Endometrium (tissue), 2 donors: ENCODE measurements around the gene RNF213.

Experiments
- FAIRE-seq: peaks from 2 replicates; lab custom pipeline; 2012; peaks lifted over from hg19 to GRCh38; lab: Jason Lieb, UNC
- donor health status: control.
- donor health status: control.

RNF213 gene

GRCh38 chr17:80352991-80353665 lies 92.5 kb downstream of the RNF213 start:
- no peak for FAIRE-seq

GRCh38 chr17:80353718-80354275 lies 93.1 kb downstream of the RNF213 start:
- no peak for FAIRE-seq

GRCh38 chr17:80354336-80354735 lies 93.7 kb downstream of the RNF213 start:
- no peak for FAIRE-seq

GRCh38 chr17:80356231-80356856 lies 95.7 kb downstream of the RNF213 start:
- FAIRE-seq: no peak

- no peak for FAIRE-seq
Measured at GRCh38 chr17:80358131-80358530, 97.5 kb downstream of the RNF213 start.

GRCh38 chr17:80358861-80359260 lies 98.2 kb downstream of the RNF213 start:
- FAIRE-seq: no peak

- FAIRE-seq: no peak
Measured at GRCh38 chr17:80359422-80360110, 98.9 kb downstream of the RNF213 start.

GRCh38 chr17:80360396-80360795 lies 99.7 kb downstream of the RNF213 start:
- no peak for FAIRE-seq

- no peak for FAIRE-seq
Measured at GRCh38 chr17:80361495-80362220, 101.0 kb downstream of the RNF213 start.

- no peak for FAIRE-seq
Measured at GRCh38 chr17:80362428-80363119, 101.9 kb downstream of the RNF213 start.

- no peak for FAIRE-seq
Measured at GRCh38 chr17:80363120-80363515, 102.5 kb downstream of the RNF213 start.

GRCh38 chr17:80363518-80364090 lies 103.0 kb downstream of the RNF213 start:
- no peak for FAIRE-seq

GRCh38 chr17:80364091-80364691 lies 103.5 kb downstream of the RNF213 start:
- FAIRE-seq: no peak

GRCh38 chr17:80365001-80365965 lies 104.6 kb downstream of the RNF213 start:
- FAIRE-seq: no peak

GRCh38 chr17:80365983-80366382 lies 105.3 kb downstream of the RNF213 start:
- no peak for FAIRE-seq

GRCh38 chr17:80367503-80367902 lies 106.9 kb downstream of the RNF213 start:
- FAIRE-seq: no peak

GRCh38 chr17:80371196-80371595 lies 110.5 kb downstream of the RNF213 start:
- no peak for FAIRE-seq

GRCh38 chr17:80372456-80372855 lies 111.8 kb downstream of the RNF213 start:
- FAIRE-seq: no peak

- FAIRE-seq: no peak
Measured at GRCh38 chr17:80372922-80373570, 112.4 kb downstream of the RNF213 start.
